CD4-positive, alpha-beta T cell (primary cell): ENCODE measurements around the gene CD302. TPM values are rescaled to one million over a fixed set of nuclear protein-coding genes. Genes with fewer than 3 reads are reported as not detected.

Experiments
- ATAC-seq: fragments of 200-7000 bp; cut with Tn5 transposase; one replicate; pipeline ENCODE4 v1.10.0; 2022; ENCODE audit warnings: mild to moderate bottlenecking; ENCODE audit not compliant: poor library complexity
- CTCF ChIA-PET: fragments of 350-600 bp; sonication (Branson Sonifier 250); formaldehyde crosslinking; loops from one replicate; lab custom pipeline; 2021; ENCODE audit warnings: antibody characterized with exemption, inconsistent platforms; lab: Charles Lee
- POLR2A ChIA-PET: fragments of 350-600 bp; sonication (Branson Sonifier 250); formaldehyde crosslinking; loops from one replicate; lab custom pipeline; 2021; ENCODE audit warnings: antibody characterized with exemption, inconsistent platforms; lab: Charles Lee
- DNase-seq, 14 experiments: peaks; one replicate each; pipeline ENCODE4 v3.0.0-alpha.2; 2013 to 2020; ENCODE audit warnings: mixed read lengths in 2 of 14
- H3K27ac ChIP-seq, 2 donors: one replicate each; pipeline versions ENCODE4 v1.5.1 to v1.7.0; 2013; ENCODE audit warnings: low read length in 2 of 2, low read depth in 1 of 2, mild to moderate bottlenecking in 1 of 2
- H3K27me3 ChIP-seq, 2 experiments: 1 replicate in 1 of 2; 2 replicates in 1 of 2; pipeline versions ENCODE4 v1.6.1 to v1.7.0; 2013; ENCODE audit warnings: low read length in 2 of 2, control low read depth in 1 of 2, mild to moderate bottlenecking in 1 of 2, moderate library complexity in 1 of 2; ENCODE audit not compliant: insufficient read depth in 2 of 2, control insufficient read depth in 1 of 2
- H3K36me3 ChIP-seq: one replicate; pipeline ENCODE4 v1.6.1; 2013; ENCODE audit warnings: low read length, control low read depth; ENCODE audit not compliant: insufficient read depth
- H3K4me1 ChIP-seq: one replicate; pipeline ENCODE4 v1.6.1; 2013; ENCODE audit warnings: low read length, control low read depth; ENCODE audit not compliant: insufficient read depth
- H3K4me3 ChIP-seq: one replicate; pipeline ENCODE4 v1.5.1; 2013; ENCODE audit warnings: mild to moderate bottlenecking, low read length, moderate library complexity
- H3K9me3 ChIP-seq, 2 experiments: 1 replicate in 1 of 2; 2 replicates in 1 of 2; pipeline versions ENCODE4 v1.6.1 to v1.7.0; 2013; ENCODE audit warnings: low read length in 2 of 2, mild to moderate bottlenecking in 2 of 2, control low read depth in 1 of 2, moderate library complexity in 1 of 2; ENCODE audit not compliant: control insufficient read depth in 1 of 2, insufficient read depth in 1 of 2
- H3K27ac Mint-ChIP-seq: one replicate; pipeline ENCODE4 v1.8.0; 2020; ENCODE audit warnings: mixed read lengths
- H3K27me3 Mint-ChIP-seq: one replicate; pipeline ENCODE4 v1.8.0; 2021; ENCODE audit warnings: mixed read lengths
- H3K36me3 Mint-ChIP-seq: one replicate; pipeline ENCODE4 v1.8.0; 2021; ENCODE audit warnings: low read depth, mixed read lengths
- H3K4me1 Mint-ChIP-seq: one replicate; pipeline ENCODE4 v1.8.0; 2021; ENCODE audit warnings: low read depth, mixed read lengths
- H3K4me3 Mint-ChIP-seq: one replicate; pipeline ENCODE4 v1.8.0; 2020; ENCODE audit warnings: mild to moderate bottlenecking, mixed read lengths
- H3K9me3 Mint-ChIP-seq: one replicate; pipeline ENCODE4 v1.8.0; 2020; ENCODE audit warnings: mixed read lengths
- CTCF ChIP-seq: fragments of 200-600 bp; IDR thresholded peaks from one replicate; pipeline ENCODE4 v1.8.0; 2022; ENCODE audit warnings: antibody characterized with exemption, mild to moderate bottlenecking
- intact Hi-C, 2 experiments: fragments of 100-400 bp; cut with DNase I in 1 of 2; cut with micrococcal nuclease in 1 of 2; formaldehyde crosslinking; loops; one replicate each; pipeline versions ENCODE4 v1.15.1 to v1.9.0; 2023 to 2025; cut with DNase I, micrococcal nuclease
- total RNA-seq, 174 experiments: library from RNA in 2 of 174; stranded (reverse) in 2 of 174; gene quantifications; one replicate each; pipeline ENCODE4 v1.2.3 and lab custom pipeline; 2021 to 2026

CD302 gene
- total RNA-seq, 2 experiments from 2014 or later: 1.0 to 1.1 TPM

DNA sequence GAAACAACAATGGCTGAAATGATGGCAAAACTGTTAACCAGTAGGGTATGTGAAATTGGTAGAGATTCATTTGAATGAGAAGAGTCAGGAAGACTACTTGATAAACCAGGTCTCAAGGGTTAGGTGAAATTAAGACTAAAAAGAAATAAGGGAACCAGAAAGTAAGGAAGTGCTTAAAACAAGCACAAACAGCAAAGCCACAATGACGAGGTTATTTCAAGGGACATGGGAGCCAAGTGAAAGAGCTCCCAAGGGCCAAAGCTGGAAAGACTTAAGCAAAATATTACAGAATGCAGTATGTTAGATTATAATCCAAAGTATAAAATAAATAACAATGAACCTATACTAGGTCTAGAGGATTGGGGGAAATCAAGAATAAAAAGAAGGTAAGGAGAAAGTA, 19.3 kb upstream of the CD302 start:
- POLR2A ChIA-PET: no interaction called here
- Mint-ChIP-seq H3K36me3 (peaks cover 94% of the 10 kb centered on the region), H3K4me3 (no peak overlapping the region), H3K27ac (no peak overlapping the region), H3K9me3 (no peaks in the 10 kb centered on the region), H3K4me1 (no peaks in the 10 kb centered on the region), H3K27me3 (no peaks in the 10 kb centered on the region)
- TF ChIP-seq CTCF: no peak
- Histone ChIP-seq H3K27ac (no peak overlapping the region), H3K4me3 (no peak overlapping the region), H3K4me1 (no peaks in the 10 kb centered on the region), H3K36me3 (peaks cover 30% of the 10 kb centered on the region), H3K27me3 (no peaks in the 10 kb centered on the region), H3K9me3 (no peaks in the 10 kb centered on the region)
- CTCF ChIA-PET: no interaction called here
- ATAC-seq: no peak
- no peak for DNase-seq
- intact Hi-C loops: no loop called here

DNA sequence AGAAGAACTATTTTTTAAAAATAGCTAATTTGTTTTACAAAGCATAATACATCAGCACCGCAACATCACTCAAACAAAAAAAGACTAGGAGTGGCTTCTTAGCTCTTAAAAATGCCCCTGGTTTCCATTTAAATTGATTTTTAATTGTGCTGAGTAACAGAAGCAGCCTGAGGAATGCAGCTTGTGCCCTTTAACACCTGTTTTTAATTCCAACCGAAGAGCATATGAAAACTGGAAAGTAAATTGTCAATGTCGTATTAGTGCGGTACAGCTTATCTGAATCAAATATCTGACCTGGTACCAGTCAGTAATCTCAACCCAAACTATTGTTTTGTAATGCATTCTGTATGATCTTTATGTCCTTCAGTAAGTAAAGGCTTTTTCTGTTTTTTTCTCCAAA, 13.2 kb upstream of the CD302 start:
- POLR2A ChIA-PET: no interaction called here
- CTCF ChIA-PET: interaction anchor here (0.5 kb wide), 1 partner anchor 300 kb away, joined by 4 read pairs; no protein-coding TSS in a partner anchor
- H3K9me3 ChIP-seq: no peaks in the 10 kb centered on the region
- H3K4me3 Mint-ChIP-seq: no peak overlapping the region
- no peak overlapping the region for H3K27ac Mint-ChIP-seq
- H3K4me1 ChIP-seq: no peaks in the 10 kb centered on the region
- H3K4me3 ChIP-seq: no peak overlapping the region
- ATAC-seq (no peak), DNase-seq (no peak)
- H3K4me1 Mint-ChIP-seq: no peaks in the 10 kb centered on the region
- TF ChIP-seq CTCF: no peak
- no peak overlapping the region for H3K27ac ChIP-seq
- H3K36me3 Mint-ChIP-seq: peaks cover 92% of the 10 kb centered on the region
- intact Hi-C loops: no loop called here
- H3K36me3 ChIP-seq: peaks cover 43% of the 10 kb centered on the region
- H3K9me3 Mint-ChIP-seq: no peaks in the 10 kb centered on the region
- H3K27me3 ChIP-seq: no peaks in the 10 kb centered on the region
- no peaks in the 10 kb centered on the region for H3K27me3 Mint-ChIP-seq

GRCh38 chr2:159808032-159808425, 10.0 kb upstream of the CD302 start:
- Mint-ChIP-seq H3K4me1 (no peaks in the 10 kb centered on the region), H3K9me3 (no peaks in the 10 kb centered on the region), H3K4me3 (no peak overlapping the region), H3K36me3 (peaks cover 77% of the 10 kb centered on the region), H3K27ac (no peak overlapping the region), H3K27me3 (no peaks in the 10 kb centered on the region)
- intact Hi-C loops: loop anchor here (5.0 kb wide), 2 partner anchors 676 to 906 kb away; no protein-coding TSS in a partner anchor
- Histone ChIP-seq H3K36me3 (peaks cover 25% of the 10 kb centered on the region), H3K27me3 (no peaks in the 10 kb centered on the region), H3K4me3 (no peak overlapping the region), H3K9me3 (no peaks in the 10 kb centered on the region), H3K4me1 (no peaks in the 10 kb centered on the region), H3K27ac (no peak overlapping the region)
- ATAC-seq (no peak), DNase-seq (no peak)
- ChIA-PET CTCF (no interaction called here), POLR2A (no interaction called here)
- no peak for TF ChIP-seq CTCF
